Head of caudate nucleus (tissue), 42 donors: Measurements from ENCODE around the gene USB1.
"Not testable (repeated sequence)": the region's sequence is repeated elsewhere in the genome, so short reads cannot be mapped to it uniquely, and the experiment has no call there.

Experiments
- DNase-seq, 42 donors: peaks; one replicate each; pipeline versions ENCODE4 v3.0.0 to v3.0.0-alpha.2; 2020 to 2021; ENCODE audit warnings: mixed read lengths in 7 of 42
- intact Hi-C: fragments of 100-400 bp; cut with DNase I; formaldehyde crosslinking; loops from one replicate; pipeline ENCODE4 v1.15.0; 2022

USB1 gene

GRCh38 chr16:57967916-57968315 is 33.3 kb upstream of the USB1 start:
- DNase-seq = no peak
- intact Hi-C loops = no loop called here

- intact Hi-C loops = no loop called here
- DNase-seq = no peak
Measured at GRCh38 chr16:57969451-57970123, 31.6 kb upstream of the USB1 start.

GRCh38 chr16:57970319-57970718 is 30.9 kb upstream of the USB1 start:
- no peak for DNase-seq
- intact Hi-C loops = no loop called here

- intact Hi-C loops = no loop called here
- no peak for DNase-seq
Measured at GRCh38 chr16:57970970-57971369, 30.2 kb upstream of the USB1 start, which contains the start of gene CNGB1. Gene CNGB1, minus strand, starts transcription at chr16:57971128. Its CDS starts 3,842 bp downstream, at chr16:57967286.

GRCh38 chr16:57971848-57972247 is 29.4 kb upstream of the USB1 start:
- intact Hi-C loops = no loop called here
- no peak for DNase-seq

GRCh38 chr16:57972306-57972705 is 28.9 kb upstream of the USB1 start:
- intact Hi-C loops = no loop called here
- no peak for DNase-seq

- intact Hi-C loops = no loop called here
- DNase-seq = peak in 35 of 42 donors; percentile 17 to 81 (median 55)
Measured at GRCh38 chr16:57976331-57976796, 24.8 kb upstream of the USB1 start.

- intact Hi-C loops = no loop called here
- no peak for DNase-seq
Measured at GRCh38 chr16:57977418-57978069, 23.7 kb upstream of the USB1 start.

GRCh38 chr16:57978070-57978465 is 23.1 kb upstream of the USB1 start:
- DNase-seq, intact Hi-C loops: not testable (repeated sequence)

- intact Hi-C loops = no loop called here
- DNase-seq = peak in 1 of 42 donors; percentile 16
Measured at GRCh38 chr16:57979006-57979585, 22.1 kb upstream of the USB1 start.

- intact Hi-C loops = no loop called here
- DNase-seq = no peak
Measured at GRCh38 chr16:57981636-57982035, 19.6 kb upstream of the USB1 start.

- intact Hi-C loops = no loop called here
- DNase-seq = no peak
Measured at GRCh38 chr16:57982385-57982784, 18.8 kb upstream of the USB1 start.

- intact Hi-C loops = no loop called here
- peak in 40 of 42 donors; percentile 37 to 75 (median 58) for DNase-seq
Measured at GRCh38 chr16:57984443-57985203, 16.6 kb upstream of the USB1 start.

- DNase-seq = peak in 7 of 42 donors; percentile 22 to 58 (median 43)
- intact Hi-C loops = no loop called here
Measured at GRCh38 chr16:57985204-57986181, 15.7 kb upstream of the USB1 start.

GRCh38 chr16:57986196-57986595 is 15.0 kb upstream of the USB1 start:
- intact Hi-C loops = no loop called here

GRCh38 chr16:57987441-57988177 is 13.6 kb upstream of the USB1 start:
- intact Hi-C loops = no loop called here
- no peak for DNase-seq

More at GRCh38 chr16:57986196-57986595, 15.0 kb upstream of the USB1 start:
- no peak for DNase-seq

- intact Hi-C loops = no loop called here
- peak in 16 of 42 donors; percentile 10 to 65 (median 40) for DNase-seq
Measured at GRCh38 chr16:57988929-57989328, 12.3 kb upstream of the USB1 start.
